Progenitor cell of endocrine pancreas (in vitro differentiated cells): ENCODE measurements around the gene MAPKAPK5. TPM values are rescaled to one million over a fixed set of nuclear protein-coding genes. Genes with fewer than 3 reads are reported as not detected.
A peak's percentile ranks its signal among the peaks of the same experiment; 100 is the strongest.
"Not testable (repeated sequence)": the region's sequence is repeated elsewhere in the genome, so short reads cannot be mapped to it uniquely, and the experiment has no call there.

Source experiments
- DNase-seq: peaks from one replicate; pipeline ENCODE4 v3.0.0; 2021; ENCODE audit warnings: low spot score; ENCODE audit not compliant: unreplicated experiment
- H3K27ac Mint-ChIP-seq: 2 replicates; pipeline ENCODE4 v1.8.0; 2021; ENCODE audit warnings: mild to moderate bottlenecking, moderate library complexity, mixed read lengths
- H3K27me3 Mint-ChIP-seq: 2 replicates; pipeline ENCODE4 v1.8.0; 2021; ENCODE audit warnings: mixed read lengths
- H3K36me3 Mint-ChIP-seq: 2 replicates; pipeline ENCODE4 v1.8.0; 2022; ENCODE audit warnings: mixed read lengths; ENCODE audit not compliant: insufficient read depth
- H3K4me1 Mint-ChIP-seq: 2 replicates; pipeline ENCODE4 v1.8.0; 2021; ENCODE audit warnings: low read depth, mixed read lengths
- H3K4me3 Mint-ChIP-seq: 2 replicates; pipeline ENCODE4 v1.8.0; 2021; ENCODE audit warnings: low read depth, mild to moderate bottlenecking, moderate library complexity, mixed read lengths
- H3K9me3 Mint-ChIP-seq: 2 replicates; pipeline ENCODE4 v1.8.0; 2021; ENCODE audit warnings: low read depth, mixed read lengths
- total RNA-seq: library from RNA; stranded (reverse); gene quantifications from 2 replicates; pipeline ENCODE4 v1.2.1, GENCODE V29; 2021
- TF ChIP-seq, protein P1 (sequence below): fragments of 200-600 bp; sonication (generic); IDR thresholded peaks from one replicate; pipeline ENCODE4 v1.5.0; 2021; ENCODE audit warnings: antibody characterized with exemption, mild to moderate bottlenecking; ENCODE audit not compliant: unreplicated experiment

Gene MAPKAPK5
- total RNA-seq, 1 donor from 2014 or later, result 71.5 TPM

DNA sequence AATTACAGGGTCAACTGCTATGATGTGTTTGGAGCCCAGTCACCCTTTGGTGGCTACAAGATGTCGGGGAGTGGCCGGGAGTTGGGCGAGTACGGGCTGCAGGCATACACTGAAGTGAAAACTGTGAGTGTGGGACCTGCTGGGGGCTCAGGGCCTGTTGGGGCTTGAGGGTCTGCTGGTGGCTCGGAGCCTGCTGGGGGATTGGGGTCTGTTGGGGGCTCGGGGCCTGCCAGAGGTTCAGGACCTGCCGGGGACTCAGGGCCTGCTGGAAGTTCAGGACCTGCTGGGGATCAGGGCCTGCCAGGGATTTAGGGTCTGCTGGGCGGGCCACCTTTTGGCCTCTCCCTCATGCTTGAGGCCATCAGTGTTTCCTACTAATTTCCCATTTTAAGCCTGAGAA lies 38.2 kb upstream of the MAPKAPK5 start:
- Mint-ChIP-seq H3K36me3 (peaks cover 11% of the 10 kb centered on the region), H3K4me3 (no peak overlapping the region), H3K4me1 (no peaks in the 10 kb centered on the region), H3K27me3 (no peaks in the 10 kb centered on the region), H3K27ac (no peak overlapping the region), H3K9me3 (no peaks in the 10 kb centered on the region)
- TF ChIP-seq, protein P1, sequence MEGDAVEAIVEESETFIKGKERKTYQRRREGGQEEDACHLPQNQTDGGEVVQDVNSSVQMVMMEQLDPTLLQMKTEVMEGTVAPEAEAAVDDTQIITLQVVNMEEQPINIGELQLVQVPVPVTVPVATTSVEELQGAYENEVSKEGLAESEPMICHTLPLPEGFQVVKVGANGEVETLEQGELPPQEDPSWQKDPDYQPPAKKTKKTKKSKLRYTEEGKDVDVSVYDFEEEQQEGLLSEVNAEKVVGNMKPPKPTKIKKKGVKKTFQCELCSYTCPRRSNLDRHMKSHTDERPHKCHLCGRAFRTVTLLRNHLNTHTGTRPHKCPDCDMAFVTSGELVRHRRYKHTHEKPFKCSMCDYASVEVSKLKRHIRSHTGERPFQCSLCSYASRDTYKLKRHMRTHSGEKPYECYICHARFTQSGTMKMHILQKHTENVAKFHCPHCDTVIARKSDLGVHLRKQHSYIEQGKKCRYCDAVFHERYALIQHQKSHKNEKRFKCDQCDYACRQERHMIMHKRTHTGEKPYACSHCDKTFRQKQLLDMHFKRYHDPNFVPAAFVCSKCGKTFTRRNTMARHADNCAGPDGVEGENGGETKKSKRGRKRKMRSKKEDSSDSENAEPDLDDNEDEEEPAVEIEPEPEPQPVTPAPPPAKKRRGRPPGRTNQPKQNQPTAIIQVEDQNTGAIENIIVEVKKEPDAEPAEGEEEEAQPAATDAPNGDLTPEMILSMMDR, result no peak
- no peak for DNase-seq

DNA sequence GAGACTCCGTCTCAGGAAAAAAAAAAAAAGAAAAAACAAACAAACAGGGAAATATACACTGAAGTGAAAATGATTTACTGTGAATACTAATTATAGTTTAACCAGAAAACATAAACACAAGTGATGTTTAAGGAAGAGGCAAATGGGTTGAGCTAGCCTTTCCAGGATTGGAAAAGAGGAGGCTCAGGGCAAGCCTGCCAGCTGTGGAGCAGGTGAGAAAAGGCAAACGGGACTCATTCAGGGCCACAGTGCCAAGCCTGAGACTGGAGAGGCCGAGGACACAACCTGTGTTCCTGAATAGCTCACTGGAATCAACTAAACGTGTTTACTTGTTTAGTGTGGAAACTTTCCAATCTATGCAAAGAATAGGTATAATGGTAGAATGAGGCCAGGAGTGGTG lies 35.7 kb upstream of the MAPKAPK5 start:
- H3K9me3 Mint-ChIP-seq, result no peaks in the 10 kb centered on the region

DNA sequence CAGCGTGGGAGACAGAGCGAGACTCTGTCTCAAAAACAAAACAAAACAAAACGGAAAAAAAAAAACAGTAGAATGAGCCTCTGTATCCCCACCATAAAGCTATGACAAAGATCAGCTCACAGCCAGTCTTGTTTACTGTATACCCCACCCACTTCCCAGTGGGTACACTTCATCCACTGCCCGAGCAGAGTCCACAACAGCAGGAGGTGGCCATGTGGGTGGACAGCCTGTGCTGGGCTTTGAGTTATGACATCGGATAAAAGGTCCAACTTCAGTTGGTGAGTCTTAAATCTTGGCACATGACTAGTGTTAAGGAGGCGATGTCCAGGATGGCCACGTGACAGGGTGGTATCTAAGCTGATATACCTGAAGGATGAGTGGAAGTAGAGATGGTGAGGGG lies 34.8 kb upstream of the MAPKAPK5 start:
- TF ChIP-seq, protein P1, result no peak
- Mint-ChIP-seq H3K36me3 (peaks cover 5% of the 10 kb centered on the region), H3K27ac (no peak overlapping the region), H3K4me3 (no peak overlapping the region), H3K9me3 (no peaks in the 10 kb centered on the region), H3K4me1 (no peaks in the 10 kb centered on the region), H3K27me3 (no peaks in the 10 kb centered on the region)
- no peak for DNase-seq

More for the DNA sequence above, 35.7 kb upstream of the MAPKAPK5 start:
- TF ChIP-seq, protein P1, result no peak
- Mint-ChIP-seq H3K4me3 (no peak overlapping the region), H3K27me3 (no peaks in the 10 kb centered on the region), H3K4me1 (no peaks in the 10 kb centered on the region), H3K36me3 (peaks cover 9% of the 10 kb centered on the region), H3K27ac (no peak overlapping the region)
- no peak for DNase-seq

DNA sequence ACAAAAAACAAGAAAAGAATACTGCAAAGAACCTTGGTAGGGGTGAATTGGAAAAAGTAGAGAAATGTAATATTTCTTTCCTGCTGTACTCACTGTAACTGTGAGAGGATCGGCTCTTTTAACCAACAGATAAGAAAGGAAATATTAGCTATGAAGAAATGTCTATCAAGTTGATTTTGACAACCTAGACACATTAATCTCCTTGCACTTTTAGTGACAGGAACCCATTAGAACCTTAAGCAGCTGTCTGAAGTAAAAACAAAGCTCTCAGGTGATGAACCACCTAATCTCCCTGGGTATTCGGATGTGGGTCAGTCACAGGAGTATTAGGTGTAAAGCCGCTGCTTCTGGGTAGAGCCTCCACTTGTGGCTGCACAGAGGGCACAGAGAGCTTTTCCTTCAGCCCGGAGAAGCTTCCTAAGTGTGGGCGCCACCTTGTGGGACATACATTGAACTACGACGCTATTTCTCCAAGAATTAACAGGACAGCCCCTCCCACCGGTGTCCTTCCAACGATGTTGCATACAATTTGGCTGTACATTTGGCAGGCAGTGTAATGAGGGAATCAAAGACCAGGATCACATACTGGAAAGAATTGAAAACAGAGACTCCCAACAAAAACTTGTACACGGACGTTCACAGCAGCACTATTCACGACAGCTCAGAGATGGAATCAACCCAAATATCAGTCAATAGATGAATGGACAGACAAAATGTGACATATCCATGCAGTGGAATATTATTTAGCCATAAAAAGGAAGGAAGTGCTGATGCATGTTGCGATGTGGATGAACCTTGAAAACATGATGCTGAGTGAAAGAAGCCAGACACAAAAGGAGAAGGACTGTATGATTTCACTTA lies 28.9 kb upstream of the MAPKAPK5 start:
- DNase-seq, result peak; percentile 35
- Mint-ChIP-seq H3K4me1 (peaks cover 2% of the 10 kb centered on the region), H3K27me3 (no peaks in the 10 kb centered on the region), H3K27ac (no peak overlapping the region), H3K9me3 (no peaks in the 10 kb centered on the region), H3K4me3 (no peak overlapping the region), H3K36me3 (peaks cover 6% of the 10 kb centered on the region)
- TF ChIP-seq, protein P1, result peak; percentile 75

DNA sequence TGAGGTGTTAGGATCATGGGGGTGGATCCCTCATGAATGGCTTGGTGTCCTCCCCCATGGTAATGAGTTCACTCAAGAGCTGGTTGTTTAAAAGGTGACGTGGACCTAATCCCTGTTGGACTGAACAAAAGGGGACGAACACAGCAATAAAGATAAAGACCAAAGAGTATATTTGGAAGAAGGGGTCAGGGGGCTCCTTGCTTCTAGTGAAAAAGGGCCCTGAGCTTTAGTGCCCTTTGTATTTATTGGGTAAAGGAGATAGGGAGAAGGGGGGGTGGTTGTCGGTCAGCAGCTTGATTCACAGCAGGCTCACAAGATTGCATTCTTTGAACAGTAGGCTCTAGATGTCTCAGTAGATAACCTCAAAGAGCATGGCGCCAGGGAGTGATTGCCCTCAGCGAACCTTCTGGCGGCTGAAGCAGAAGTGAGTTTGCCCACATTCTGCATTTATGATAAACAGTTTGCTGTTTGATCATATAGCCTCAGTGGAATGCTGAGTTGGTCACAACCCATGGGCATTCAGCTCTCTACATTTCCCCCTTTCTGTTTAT lies 25.9 kb upstream of the MAPKAPK5 start:
- no peak for DNase-seq
- peaks cover 3% of the 10 kb centered on the region for H3K36me3 Mint-ChIP-seq
- no peaks in the 10 kb centered on the region for H3K27me3 Mint-ChIP-seq
- H3K9me3 Mint-ChIP-seq, result peaks cover 7% of the 10 kb centered on the region
- no peak overlapping the region for H3K4me3 Mint-ChIP-seq
- peaks cover 2% of the 10 kb centered on the region for H3K4me1 Mint-ChIP-seq
- H3K27ac Mint-ChIP-seq, result no peak overlapping the region
- TF ChIP-seq, protein P1, result no peak

DNA sequence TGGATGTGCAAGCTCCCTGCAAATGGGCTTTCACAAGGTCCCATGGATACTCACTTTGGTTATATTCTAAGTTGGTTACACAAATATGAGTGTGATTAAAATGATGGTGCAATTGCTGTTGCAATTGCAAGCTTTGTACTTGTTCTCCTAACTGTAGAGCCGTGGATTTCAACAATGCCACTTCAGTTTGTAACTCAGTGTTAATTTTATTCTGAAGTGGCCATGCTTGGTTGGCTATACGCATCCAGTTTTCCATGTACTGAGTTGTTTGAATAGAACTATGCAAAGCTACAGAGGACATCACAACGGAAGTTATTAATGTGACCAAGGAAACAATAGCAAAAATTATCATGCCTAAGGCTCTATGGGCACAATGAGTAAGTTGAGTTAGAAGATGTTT lies 25.1 kb upstream of the MAPKAPK5 start:
- not testable (repeated sequence) for H3K36me3 Mint-ChIP-seq, H3K4me3 Mint-ChIP-seq, H3K27me3 Mint-ChIP-seq, H3K27ac Mint-ChIP-seq, H3K4me1 Mint-ChIP-seq, H3K9me3 Mint-ChIP-seq, DNase-seq
